Activated T-cell treated with anti-CD3 and anti-CD28 coated beads, Interleukin-2, amount 50 U/mL, for 48 hours (primary cell): ENCODE results near the gene PDE3B.
A peak's percentile ranks its signal among the peaks of the same experiment; 100 is the strongest.
"Not testable (repeated sequence)": the region's sequence is repeated elsewhere in the genome, so short reads cannot be mapped to it uniquely, and the experiment has no call there.

Experiments used
- DNase-seq, 2 experiments: peaks; one replicate each; pipeline ENCODE4 v3.0.0-alpha.2; 2020

Gene PDE3B

DNA sequence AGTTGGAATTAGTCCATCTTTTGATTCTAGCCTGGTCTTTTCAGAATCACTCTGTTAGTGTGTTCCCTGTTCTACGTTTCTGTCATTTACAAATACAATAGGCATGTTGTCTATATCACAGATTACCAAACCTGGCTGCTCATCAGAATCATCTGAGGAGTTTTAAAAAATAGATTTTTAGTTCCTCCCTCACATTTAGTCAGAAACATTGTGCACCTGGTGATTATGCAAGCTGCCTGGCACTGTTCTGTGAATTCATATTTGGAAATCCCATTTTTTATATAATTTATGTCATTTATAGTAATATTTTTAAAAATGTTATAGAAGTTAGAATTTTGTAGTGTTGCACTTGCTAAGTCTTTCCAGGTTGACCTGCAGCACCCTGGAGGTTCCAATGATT is 107.3 kb downstream of the PDE3B start:
- no peak for DNase-seq

DNA sequence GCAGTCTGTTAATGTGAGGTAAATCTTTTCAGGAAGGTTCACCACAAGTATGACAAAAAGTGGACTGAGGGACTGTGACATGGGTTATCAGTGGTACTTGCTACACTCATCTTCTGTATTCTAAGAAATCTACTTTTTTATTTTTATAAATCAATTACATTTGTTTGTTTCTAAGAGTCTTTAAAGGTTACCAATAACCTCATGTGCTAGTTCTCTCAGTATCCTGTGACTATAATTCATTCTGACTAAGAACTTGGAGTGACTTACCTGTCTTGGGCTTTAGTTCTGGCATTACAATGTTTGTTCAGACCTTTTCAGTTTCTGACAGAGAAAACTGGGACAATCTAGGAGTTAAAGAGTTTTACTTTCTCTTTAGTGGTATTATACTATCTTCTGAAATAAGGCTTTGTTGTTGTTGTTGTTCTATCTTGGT is 108.4 kb downstream of the PDE3B start:
- no peak for DNase-seq

DNA sequence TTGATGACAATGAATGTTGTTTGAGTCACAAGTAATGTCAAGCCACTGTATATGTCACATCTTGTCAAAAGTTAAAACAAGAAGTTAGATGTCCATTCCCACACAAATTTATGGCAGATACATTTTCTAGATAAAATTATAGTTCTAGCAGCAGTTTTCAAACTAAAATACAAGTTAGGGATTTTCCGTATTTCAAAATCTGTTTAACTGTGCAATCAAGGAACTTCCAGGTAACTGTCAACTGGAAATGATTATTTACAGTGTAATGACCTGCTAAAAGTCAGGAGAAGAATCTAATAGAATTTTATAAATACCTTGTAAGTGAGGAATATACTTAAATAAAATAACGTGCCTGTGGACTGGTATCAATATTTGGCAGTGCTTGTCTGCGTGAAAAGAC is 111.5 kb downstream of the PDE3B start:
- no peak for DNase-seq

DNA sequence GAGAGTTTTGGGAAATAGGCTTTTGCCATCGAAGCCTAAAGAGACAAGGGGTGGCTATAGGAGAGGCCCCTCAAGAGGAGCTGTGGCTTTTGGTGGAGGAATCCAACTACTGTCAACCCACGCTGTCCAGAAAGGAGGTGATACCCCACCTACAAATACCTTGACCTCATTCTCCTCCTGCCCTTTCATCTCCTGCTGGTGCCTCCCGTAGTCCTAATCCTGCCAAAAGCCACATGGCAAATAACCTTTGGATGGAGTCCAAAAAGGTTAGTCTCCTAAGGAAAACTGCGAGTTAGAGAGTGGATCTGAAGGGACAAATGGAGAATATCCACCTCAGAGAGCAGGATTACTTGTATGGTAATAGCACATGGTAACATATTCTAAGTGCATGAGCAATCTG is 112.7 kb downstream of the PDE3B start:
- no peak for DNase-seq

DNA sequence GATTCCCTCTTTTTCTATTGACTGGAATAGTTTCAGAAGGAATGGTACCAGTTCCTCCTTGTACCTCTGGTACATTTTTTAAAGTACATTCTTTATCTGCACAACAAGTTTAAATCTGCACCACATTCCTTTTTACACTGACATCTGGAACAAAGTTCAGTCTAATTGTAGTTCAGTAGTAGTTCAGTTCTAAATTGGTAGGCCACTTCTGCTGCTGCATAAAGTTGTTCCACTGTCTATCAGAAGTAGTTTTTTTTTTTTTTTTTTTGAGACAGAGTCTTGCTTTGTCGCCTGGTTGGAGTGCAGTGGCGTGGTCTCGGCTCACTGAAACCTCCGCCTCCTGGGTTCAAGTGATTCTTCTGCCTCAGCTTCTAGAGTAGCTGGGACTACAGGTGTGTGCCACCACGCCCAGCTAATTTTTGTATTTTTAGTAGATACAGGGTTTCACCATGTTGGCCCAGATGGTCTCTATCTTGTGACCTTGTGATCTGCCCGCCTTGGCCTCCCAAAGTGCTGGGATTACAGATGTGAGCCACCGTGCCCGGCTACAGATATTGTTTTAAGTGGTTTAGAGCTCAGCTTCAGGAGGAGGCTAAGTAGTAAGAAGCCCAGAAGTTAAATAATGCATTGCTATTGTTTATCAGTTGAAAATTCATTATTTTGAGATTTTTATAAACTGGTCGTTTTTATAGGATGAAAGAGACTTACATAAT is 115.9 kb downstream of the PDE3B start:
- peak in 1 of 2 experiments; percentile 24 for DNase-seq

DNA sequence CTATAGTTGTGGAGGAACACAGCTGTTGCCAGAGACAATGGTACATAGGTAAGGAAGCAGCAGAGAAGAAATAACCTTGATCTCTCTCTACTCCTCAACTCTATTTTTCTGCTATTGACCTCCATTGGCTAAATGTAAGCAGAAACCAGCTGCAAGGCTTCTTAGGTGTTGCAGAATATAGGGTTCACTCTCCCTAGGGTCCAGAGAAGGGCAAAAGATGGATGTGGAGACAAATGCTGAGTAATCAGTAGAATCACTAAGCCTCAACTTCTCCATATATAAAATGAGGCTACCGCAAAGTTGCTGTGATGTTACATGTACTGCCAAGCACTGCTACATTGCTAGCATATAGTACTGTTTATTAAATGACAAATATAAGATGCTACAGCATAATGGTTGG is 120.6 kb downstream of the PDE3B start:
- DNase-seq = no peak

DNA sequence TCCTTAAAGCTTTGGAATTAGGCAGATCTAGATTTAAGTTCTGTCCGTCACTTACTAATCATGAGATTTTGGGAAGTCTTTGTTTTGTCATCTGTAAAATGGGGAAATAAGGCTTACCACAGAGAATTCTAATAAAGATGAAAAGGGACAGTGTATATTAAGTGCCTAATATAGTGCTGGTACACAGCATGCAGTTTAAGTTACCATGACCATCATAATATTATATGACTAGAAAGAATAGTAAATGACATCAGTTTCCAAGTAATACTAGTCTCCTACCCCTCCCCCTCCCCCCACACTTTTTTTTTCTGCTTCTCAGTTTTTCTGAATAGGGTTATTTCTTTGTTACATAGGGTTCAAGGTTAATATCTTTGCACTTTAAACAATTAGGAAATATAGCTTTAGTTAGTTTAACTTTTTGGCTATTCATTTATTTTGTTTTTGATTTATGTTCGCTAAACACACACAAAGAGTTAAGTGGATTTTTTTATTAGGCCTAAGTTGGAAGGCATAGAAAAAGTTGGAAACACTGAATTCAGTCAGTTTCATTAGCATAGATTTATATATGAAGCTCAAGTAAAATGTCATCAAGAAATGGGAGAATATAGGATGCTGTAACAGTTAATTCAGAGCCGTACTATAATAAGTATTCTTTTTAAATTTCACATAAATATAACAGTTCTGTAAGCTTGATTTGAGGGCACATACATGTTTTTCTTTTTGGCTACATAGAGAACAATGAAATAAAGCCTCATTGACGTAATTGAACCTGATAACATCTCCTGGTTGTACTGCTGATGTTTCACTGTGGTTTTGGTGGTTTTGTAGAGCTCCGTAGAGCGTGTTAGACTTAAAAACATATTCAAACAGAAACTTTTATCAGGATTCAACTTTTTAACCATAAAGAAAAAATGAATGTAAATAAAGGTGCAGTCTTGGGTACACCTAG is 121.2 kb downstream of the PDE3B start:
- no peak for DNase-seq

DNA sequence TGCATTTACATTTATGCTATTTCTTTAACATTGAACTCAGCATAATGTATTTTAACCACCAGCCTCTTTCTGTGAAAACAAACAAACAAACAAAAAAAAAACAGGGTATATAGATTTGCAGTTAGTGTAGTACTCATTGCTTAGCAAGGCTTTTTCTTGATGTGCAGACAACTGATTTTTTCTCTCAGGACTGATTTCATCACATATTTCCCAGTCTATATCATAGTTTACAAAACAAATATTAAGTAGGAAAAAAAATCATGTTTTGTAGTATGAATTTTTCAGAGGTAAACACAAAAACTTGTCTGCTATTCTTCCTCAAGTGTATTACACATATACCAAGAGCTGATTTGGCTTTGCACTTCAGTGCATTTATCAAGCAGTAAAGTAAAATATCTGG is 123.0 kb downstream of the PDE3B start:
- no peak for DNase-seq

DNA sequence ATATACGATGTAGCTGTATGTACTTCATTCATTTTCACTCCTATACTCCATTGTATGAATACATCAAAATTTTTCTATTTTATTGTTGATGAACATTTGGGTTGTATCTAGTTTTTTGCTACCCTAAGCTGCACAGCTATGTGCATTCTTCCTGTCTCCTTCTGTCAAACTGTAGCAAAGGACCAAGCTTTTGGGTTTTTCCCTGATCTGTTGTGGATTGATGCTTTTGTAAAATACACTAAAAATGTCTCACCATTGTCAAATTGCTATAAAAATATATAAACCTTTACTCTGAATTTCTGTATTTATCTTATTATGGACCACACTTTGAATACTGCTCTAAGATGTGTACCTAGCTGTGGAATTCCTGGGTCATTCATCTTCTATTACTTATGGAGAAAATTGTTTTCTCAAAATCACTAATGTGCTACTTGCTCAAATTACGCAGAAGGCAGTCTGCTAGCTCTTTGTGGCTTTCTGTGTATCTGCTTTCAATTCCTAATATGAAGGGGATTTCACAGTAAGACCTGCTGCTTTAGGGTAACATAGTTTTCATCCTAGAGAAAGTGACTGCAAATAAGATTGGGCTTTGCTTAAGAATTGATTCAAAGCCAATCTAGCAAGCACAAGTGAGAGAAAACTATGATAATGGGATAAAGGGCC is 125.1 kb downstream of the PDE3B start:
- DNase-seq = no peak

DNA sequence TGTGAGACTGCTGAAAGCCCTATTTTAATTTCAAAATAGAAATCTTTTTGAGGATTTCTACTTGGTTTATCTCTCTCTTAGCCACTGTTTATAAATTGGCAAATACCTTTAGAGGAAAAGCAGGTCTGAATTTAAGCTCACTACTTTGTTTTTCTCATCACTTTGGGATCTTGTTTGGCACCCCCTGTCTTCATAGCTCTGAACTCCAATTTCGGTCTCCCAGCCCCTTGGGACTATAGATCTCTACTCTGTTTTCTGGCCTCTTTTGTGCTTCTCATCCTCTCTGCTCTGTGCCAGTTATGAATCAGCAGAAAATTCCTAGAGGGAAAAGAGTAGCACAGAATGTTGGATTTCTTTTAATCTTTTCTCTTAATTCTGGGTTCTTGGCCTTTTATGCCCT is 130.2 kb downstream of the PDE3B start:
- DNase-seq = no peak

DNA sequence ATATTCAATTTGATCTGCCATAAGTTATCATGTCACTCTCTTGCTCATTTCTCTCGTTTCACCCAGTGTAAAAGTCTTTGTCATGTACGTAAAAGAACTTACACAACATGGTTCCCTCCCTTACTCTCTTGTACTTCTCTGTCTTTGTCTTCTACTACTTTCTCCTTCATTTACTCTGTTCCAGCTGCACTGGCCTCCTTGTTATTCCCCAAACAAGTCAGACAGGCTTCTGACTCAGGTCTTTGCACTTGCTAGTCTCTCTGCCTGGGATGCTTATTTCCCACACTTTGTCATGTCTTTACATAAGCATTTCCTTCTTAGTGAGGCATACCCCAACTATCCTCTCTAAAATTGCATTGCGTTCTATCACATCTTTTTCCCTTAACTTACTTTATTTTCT is 131.1 kb downstream of the PDE3B start:
- DNase-seq = no peak

DNA sequence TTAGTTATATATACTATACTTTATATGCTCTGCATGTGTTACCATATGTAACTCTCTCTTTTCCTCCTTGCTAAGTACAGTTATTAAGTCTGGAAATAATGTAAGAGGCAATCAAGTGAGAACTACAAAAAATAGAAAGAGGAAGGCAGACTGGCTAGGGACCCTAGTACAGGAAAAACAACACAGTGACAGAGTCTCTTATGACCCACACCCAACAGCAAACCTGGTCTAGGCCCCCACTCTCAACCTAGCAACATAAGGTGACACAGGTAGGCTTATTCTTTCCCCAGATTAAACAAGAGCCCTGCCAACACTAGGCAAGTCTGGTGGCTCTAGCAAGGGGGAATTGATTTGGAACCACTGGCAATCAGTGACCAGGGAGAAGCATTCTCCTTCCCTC is 132.3 kb downstream of the PDE3B start:
- no peak for DNase-seq

DNA sequence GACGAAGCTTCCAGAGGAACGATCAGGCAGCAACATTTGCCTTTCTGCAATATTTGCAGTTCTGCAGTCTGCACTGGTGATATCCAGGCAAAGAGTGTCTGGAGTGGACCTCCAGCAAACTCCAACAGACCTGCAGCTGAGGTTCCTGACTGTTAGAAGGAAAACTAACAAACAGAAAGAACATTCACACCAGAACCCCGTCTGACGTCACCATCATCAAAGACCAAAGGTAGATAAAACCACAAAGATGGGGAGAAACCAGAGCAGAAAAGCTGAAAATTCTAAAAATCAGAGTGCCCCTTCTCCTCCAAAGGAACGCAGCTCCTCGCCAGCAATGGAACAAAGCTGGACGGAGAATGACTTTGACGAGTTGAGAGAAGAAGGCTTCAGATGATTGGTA is 134.9 kb downstream of the PDE3B start:
- not testable (repeated sequence) for DNase-seq

DNA sequence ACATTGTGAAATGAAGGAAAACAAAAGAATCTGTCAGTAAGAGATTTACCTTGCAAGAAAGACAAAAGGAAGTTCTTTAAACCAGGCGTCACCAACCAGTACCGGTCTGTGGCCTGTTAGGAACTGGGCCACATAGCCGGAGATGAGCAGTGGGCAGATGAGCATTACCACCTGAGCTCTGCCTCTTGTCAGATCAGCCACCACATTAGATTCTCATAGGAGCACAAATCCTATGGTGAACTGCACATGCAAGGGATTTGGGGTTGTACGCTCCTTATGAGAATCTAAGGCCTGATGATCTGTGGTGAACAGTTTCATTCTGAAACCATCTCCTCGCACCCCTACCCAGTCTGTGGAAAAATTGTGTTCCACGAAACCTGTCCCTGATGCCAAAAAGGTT is 140.2 kb downstream of the PDE3B start:
- DNase-seq = no peak

DNA sequence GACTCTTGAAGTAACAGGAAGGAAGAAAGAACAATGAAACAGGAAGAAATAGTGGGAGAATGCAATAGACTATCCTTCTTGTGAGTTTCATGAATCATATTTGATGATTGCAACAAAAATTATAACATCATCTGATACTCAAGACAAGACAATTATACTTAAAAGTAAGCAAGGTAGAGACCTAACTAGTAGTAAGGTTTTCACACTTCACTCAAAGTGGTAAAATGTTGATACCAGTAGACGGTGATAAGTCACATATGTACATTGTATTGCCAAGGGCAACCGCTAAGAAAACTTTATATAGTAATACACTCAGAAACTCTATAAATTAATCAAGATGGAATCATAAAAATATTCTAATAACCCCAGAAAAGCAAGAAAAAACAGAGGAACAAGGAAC is 140.6 kb downstream of the PDE3B start:
- DNase-seq = no peak

DNA sequence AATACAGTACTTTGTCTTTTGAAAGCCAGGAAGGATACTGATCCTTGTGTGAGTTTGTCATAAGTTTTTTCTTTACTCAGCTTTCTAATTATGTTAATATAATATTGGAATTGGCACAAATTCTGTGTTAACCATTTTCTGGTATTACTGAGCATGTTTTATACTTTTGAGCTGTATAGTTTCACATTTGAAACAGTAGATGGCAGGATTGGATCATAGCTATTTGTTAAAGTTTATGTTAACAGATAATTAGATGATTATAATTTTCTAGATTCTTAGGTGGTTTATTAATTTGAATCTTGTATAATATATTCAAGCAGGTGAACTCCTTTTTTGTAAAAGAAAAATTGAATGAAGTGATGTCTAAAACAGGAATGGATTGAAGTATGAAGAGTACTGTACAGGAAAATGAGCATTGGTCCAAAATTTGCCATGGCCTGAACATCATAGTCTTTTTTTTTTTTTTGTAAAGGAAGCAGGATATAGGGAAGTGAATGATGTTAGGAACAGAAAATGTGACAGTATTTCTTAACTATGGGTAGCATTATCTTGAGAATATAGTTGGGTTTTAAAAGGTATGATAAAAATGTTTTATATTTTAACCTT is 146.4 kb downstream of the PDE3B start:
- no peak for DNase-seq

DNA sequence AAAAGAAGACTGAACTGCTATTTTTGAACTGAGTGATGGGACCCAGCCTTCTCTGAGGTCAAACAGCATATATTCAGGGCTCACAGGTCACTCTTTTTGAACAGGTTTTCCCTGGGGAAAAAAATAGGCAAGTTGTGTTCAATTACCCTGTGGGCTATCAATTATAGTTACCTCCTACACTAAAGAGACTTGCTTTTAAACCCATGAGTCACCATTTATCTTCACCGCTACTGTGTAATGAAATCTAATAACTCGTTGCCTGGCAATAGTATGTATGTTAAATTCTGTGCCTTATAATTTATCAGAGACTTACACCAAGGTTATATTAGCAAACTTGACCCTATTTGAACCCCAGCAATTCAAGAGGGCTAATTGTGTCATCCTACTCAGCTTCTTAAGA is 149.9 kb downstream of the PDE3B start:
- DNase-seq = no peak

DNA sequence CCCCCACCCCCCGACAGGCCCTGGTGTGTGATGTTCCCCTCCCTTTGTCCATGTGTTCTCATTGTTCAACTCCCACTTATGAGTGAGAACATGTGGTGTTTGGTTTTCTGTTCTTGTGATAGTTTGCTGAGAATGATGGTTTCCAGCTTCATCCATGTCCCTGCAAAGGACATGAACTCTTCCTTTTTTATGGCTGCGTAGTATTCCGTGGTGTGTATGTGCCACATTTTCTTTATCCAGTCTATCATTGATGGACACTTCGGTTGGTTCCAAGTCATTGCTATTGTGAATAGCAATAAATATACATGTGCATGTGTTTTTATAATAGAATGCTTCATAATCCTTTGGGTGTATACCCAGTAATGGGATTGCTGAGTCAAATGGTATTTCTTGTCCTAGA is 152.4 kb downstream of the PDE3B start:
- not testable (repeated sequence) for DNase-seq

DNA sequence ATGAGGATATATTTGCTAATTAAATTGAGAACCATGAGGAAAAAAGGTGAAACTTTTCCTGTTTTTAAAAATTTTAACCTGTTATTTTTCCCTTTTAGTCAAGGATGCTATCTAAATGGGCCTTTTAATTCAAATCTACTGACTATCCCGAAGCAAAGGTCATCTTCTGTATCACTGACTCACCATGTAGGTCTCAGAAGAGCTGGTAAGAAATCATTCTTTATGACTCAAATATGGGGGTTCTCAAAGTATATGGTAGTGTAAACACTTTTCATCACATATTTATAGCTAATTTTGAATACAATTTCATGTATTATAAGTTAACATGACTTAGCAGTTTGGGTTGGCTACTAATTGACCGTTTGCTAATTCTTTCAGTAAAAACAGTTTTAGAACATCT is 160.2 kb downstream of the PDE3B start:
- no peak for DNase-seq

DNA sequence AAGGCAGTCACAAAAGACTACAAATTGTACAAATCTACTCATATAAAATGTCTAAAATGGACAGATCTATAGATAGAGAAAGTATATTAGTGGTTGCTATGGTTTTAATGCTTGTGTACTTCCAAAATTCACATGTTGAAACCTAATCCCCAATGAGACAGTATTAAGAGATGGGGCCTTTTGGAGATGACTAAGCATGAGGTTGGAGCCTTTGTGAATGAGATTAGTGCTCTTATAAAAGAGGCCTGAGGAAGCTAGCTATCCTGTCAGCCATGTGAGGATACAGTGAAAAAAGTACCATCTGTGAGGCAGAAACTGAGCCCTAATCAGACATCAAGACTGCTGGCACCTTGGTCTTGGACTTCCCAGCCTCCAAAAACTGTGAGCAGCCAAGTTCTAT is 165.9 kb downstream of the PDE3B start:
- no peak for DNase-seq

DNA sequence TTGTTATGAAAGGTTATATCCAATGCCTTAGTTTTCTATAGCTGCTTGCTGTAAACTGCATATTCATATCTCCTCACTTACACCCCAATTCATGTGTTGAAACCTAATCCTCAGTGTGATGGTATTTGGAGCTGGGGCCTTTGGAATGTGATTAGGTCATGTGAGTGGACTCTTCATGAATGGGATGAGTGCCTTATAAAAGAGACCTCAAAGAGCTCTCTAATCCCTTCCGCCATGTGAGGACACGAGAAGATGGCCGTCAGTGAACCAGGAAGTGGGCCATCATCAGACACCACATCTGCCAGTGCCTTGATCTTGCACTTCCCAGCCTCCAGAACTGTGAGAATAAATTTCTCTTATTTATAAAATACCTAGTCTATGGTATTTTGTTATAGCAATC is 169.2 kb downstream of the PDE3B start:
- no peak for DNase-seq

DNA sequence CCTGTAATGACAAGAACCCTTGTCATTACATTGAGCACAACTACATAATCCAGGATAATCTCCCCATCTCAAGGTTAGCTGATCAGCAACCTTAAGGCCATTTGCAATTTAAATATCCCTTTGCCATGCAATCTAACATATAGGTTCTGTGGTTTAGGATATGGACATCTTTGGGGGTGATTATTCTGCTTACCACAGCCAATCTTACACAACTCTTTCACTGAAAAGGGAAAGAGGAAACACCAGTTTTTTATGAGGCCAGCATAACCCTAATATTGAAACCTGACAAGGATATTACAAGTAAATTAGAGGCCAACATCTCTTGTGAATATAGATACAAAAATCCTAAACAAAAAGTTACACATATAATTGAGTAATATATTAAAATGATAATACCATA is 169.9 kb downstream of the PDE3B start:
- no peak for DNase-seq

DNA sequence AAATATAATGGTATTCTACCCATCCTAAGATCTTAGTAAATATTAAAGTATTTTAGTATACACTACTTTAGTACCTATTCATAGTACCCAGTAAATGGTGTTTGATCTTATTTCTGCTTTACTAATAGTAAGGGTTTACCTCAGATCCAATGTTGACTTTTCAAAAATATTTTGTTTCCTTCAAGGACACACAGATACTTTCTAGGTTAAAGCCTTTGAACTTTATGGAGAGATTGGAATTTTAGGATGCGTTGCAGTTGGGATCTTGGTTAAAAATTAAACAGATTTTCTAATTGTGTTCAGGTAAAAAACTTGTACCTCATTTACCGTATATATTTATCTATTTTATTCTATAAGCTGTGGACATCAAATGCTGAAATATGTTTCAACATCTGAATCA is 175.2 kb downstream of the PDE3B start:
- no peak for DNase-seq
